DMS153 (cell line): ENCODE measurements around the gene CEPT1.

Experiments
- DNase-seq: peaks from one replicate; lab custom pipeline; 2025; lab: John Stamatoyannopoulos, UW

The CEPT1 gene

DNA sequence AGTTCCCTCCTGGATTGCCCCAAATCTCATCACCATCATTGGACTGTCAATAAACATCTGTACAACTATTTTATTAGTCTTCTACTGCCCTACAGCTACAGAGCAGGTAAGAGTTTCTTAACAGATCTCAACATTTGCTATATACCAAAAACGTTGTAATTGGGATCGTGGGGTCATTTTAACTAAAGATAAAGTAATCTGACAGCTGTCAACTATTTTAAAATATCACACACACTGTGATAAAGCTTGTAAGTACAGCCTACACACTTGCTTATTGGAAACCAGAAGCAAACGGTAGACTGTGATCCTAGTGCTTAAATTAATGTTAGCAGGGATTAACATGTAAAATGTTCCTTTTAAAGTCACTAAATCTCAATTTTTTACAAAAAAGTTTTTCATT lies 7.9 kb downstream of the CEPT1 start:
- DNase-seq = no peak

DNA sequence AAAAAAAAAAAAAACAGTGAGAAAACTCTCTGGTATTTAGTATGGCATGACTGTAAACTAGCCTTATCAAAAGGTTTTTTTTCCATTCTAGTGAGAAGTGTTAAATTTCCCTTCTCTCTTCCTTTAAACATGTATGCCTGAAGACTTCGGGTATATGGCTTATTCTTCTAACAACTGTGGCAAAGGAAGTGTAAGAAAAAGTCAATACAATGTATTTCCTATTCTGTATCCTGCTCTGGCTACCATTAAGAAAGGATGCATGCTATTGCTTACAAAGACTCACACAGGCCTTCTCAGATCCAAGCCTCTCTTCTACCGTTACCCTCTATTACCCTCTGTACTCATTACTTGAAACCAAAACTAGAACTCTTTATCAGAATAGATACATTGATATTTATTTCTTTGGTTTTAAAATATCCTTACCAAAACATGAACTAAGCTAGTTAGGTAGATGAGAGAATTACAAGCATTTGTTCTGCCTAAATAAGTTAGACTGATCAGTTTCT lies 8.4 kb downstream of the CEPT1 start:
- DNase-seq = no peak

DNA sequence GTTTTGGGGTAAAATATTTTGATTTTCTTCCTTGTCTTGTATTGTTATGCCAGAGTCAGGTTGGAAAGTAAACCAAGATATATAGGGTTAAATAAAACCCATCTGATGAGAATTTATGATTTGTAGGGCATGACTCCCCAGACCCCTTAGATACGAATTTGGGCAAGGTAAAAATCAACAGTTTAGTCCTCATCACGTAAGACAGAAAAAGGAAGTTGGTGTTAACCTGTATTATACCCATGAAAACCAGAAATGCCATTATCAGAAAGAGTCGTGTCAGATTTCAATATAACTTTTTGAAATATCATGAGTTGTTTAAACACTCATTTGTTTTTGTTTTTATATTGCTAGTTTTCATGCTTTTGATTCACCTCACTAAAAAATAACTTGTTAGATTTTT lies 11.8 kb downstream of the CEPT1 start:
- no peak for DNase-seq

DNA sequence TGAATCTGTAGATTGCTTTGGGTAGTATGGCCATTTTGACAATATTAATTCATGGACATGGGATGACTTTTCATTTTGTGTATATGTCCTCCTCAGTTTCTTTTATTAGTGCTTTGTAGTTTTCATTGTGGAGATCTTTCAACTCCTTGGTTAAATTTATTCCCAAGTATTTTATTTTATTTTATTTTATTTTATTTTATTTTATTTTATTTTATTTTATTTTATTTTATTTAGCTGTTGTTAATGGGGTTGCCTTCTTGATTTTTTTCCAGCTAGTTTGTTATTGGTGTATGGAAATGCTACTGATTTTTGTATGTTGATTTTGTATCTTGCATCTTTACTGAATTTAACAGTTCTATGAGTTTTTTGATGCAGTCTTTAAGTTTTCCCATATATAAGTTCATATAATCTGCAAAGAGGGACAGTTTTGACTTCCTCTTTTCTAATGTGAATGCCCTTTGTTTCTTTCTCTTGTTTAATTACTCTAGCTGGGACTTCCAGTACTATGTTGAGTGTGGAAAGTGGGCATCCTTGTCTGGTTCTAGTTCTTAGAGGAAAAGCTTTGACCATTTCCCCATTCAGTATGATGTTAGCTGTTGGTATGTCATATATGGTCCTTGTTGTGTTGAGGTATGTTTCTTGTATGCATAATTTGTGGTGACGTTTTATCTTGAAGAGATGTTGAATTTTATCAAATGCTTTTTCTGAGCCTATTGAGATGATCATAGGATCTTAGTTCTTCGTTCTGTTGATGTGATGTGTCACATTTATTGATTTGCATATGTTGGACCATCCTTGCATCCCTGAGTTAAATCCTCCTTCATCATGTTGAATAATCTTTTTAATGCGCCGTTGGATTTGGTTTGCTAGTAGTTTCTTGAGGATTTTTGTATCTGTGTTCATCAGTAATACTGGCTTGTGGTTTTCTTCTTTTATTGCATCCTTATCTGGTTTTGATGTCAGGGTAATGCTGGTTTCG lies 14.3 kb downstream of the CEPT1 start:
- DNase-seq = no peak

DNA sequence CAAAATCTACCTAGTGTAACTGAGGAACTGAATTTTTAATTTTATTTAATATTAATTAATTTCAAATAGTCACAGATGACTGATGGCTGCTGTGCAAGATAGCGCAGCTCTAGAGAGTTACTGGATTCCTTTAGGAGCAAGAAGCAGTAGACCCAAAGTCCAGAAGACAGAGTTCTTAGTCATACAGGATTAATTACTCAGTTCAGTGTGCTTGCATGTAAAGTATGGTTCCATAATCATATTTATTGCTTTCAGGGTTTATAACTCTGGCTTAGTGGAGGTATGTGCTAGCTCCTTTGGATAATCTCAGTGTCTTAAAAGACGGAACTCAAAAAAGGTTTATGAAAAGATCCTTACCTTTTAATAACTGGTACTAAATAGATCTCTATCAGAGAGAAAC lies 17.4 kb downstream of the CEPT1 start:
- DNase-seq = no peak

DNA sequence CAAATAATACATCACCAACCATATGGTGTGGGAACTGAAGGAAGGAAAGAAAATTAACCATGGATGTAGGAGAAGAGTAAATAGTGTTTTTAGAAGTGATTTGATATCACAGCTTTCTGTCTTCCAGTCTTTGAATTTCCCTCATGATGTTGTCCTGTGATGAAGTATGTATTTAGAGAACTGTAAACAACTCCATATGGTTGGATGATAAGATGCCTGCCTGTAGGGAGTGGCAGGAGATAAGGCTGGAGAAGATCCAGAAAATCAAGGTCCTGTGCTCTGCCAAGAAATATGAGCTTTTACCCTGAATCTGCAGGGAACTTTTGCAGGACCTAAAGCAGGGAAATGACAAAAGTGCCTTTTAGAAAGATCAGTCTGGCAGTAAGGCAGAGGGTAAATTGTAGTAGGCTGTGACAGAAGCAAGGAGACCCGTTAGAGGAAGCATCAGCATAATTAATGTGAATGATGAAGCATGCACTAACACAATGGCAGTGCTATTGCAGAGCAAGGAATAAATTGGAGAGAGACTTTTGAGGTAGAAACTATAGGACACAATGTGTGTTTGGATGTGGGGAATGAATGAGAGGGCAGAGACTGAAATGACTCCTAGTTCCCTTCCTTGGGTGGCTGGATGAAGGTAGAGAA lies 21.9 kb downstream of the CEPT1 start:
- DNase-seq = no peak

DNA sequence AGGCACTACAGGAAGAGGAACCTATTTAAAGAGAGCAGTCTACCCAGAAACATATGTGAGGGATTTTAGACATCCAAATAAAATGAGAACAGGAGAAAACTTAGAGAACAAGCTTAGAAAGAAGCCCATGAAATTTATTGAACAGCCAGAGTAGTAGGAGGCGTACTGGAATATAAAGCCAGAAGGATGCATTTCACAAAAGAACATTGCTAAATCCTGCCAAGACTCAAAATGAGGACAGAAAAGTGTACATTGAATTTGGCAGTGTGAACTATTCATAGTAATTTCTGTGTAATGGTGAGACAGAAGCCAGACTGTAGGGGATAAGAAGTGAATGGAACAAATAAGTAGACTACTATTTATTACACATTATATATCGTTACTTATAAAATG lies 22.5 kb downstream of the CEPT1 start:
- no peak for DNase-seq

DNA sequence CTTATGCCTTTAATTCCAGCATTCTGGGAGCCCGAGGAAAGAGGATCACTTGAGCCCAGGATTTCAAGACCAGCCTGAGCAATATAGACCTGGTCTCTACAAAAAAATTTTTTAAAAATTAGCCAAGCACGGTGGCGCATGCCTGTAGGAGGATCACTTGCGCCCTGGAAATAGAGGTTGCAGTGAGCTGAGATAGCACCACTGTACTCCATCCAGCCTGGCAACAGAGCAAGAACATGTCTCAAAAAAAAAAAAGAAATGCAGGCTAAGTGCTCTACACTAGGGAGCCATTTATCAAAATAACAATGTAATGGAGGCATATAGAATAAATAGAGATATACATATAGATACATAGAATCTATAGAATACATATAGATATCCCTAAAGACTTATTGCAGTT lies 23.3 kb downstream of the CEPT1 start:
- DNase-seq = no peak

DNA sequence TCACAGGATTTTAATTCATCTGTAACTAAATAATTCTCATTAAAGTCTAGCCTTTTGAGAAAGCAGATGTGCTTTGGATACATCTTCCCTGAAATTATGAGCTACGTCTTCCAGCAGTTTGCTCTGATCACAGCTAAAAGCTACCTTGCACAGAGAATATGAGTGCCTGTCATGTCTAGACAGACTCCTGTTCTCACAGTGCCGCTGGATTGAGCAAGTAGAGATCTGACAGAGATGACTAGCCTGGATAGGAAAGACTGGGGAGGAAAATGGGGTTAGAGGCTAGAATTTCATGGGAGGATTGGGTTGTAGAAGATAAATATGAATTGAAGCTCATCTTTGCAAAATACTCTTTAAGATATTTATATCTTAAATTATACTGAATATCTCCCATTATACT lies 24.1 kb downstream of the CEPT1 start:
- no peak for DNase-seq

DNA sequence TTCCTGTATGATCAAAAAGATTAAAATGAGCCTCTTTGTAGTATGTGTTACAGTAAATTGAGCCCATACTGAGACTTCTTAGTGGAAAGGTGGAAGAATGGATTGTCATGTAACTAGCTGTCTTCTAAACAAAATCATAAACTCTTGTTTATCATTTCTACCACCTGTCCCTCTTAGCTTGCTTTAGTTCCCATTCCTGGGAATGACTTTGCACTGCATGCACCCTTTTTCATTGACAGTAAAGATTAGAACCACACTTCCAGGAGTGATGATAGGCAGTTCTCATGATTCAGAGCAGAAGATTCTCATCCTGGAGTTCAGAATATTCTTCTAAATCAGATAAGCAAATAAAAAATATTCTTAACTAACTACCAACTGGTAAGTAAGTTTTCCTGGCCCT lies 32.4 kb downstream of the CEPT1 start:
- DNase-seq = no peak

DNA sequence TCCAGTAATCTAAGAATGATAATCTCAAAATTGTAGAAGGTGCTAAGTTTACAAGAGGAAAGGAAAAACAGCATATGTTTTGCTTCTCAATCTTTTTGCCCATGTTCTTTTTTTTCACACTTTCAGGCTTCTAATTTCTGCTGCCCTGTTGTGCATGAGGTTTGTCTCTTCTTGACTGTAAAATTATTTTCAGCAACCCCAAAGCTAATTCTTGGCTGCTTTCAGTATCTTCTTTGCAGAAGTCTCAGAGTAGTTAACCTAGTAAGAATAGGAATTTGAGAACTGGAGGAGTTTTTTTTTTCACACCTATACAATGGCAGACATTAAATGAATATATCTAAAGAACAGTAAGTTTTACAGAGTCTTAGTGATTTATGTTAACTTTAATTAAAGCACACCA lies 34.0 kb downstream of the CEPT1 start:
- DNase-seq = no peak

DNA sequence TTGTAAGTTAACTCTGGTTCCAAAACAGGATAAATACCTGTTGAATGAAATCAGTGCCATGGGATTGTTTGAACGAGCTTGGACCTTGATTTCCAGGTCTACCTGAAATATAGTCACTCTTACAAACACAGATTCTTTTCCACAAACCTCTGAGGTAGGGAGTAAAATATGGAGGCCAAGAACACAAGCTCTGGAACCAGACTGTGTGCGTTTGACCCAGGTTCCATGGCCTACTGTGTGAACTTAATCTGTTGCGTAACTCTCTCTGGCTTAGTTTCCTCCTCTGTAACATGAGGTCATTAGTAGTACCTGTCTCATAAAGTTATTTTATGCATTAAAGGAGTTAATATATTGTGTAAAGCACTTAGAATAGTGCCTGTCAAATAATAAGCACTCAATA lies 35.3 kb downstream of the CEPT1 start:
- DNase-seq = no peak

DNA sequence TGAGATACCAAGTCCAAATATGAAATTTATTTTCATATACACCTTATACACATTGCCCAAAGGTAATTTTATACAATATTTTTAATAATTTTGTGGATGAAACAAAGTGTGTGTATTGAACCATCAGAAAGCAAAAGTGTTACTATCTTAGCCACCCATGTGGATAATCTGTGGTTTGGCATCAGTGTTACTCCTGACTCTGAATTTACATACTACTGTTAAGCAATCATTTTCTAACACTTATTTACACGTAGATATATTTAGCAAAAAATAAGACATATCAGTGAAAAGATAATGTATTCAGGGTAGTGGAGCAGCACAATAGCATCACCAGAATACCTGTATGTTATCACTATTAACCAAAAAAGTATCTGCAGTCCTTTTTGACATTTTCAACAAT lies 36.7 kb downstream of the CEPT1 start:
- DNase-seq = no peak

DNA sequence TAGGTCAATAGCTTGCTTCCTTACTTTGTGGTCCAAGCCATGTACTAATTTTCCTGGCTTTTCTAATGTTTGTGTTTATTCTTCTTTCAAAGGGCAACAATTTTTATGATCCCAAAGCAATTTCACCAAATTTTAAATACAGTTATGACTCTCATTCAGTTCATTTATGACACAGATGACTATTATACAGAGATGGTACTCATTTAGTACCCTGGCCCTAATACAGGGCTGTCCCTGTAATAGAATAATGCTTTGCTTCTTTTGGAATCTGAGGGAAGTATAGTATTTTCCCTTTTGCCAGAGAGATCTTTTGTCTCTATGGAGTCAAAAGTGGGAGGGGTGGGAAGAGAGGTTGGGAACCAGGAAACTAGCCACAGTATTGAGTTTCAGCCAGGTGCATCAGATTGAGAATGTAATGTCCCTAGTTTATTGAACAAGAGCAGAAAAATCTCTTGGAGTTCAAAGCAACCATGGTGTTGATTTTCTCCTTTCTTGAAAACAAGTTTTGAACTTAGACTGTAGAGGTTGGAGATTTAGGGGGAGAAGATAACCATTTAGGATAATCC lies 40.0 kb downstream of the CEPT1 start:
- DNase-seq = peak; percentile 54

DNA sequence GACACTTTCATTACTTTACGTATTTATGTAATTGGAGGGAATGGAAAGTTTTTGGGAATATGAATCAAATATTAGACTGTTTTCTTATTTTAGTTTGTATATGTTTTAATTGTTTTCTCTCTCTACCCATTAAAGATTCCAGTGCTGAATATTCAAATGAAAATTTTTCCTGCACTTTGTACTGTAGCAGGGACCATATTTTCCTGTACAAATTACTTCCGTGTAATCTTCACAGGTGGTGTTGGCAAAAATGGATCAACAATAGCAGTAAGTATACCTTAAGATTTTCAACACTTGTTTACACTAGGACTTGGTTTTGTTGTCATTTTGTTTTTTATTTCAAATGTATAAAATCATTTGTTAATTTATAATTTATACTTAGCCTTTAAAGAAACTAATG lies 42.0 kb downstream of the CEPT1 start:
- DNase-seq = no peak

DNA sequence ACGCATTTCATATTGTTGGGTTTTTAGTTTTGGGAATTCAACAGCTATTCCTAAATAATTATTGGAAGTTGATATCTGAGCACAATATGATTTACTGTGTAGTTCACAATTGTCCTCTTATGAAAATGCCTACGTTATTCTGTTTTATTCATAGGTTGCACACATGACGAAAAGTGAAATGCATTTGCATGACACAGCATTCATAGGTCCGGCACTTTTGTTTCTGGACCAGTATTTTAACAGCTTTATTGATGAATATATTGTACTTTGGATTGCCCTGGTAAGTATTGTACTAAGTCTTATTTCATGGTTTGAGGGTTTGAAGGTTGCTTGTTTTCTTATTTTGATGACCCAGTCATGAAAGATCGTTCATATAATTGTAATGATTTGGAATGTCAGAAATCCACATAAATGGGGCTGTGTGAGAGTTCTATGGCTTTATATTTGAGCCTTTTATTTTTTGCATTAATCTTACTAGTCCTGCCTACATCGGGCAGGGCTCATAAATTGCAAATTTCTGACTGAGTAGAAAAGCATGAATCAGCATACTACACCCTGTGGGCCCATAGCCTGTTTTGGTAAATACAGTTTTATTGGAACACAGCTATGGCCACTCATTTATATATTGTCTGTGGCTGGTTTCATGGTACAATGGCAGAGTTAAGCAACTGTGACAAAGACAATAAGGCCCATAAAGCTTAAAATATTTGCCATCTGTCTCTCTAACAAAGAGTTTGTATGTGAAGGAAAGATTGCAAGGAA lies 43.5 kb downstream of the CEPT1 start:
- no peak for DNase-seq

DNA sequence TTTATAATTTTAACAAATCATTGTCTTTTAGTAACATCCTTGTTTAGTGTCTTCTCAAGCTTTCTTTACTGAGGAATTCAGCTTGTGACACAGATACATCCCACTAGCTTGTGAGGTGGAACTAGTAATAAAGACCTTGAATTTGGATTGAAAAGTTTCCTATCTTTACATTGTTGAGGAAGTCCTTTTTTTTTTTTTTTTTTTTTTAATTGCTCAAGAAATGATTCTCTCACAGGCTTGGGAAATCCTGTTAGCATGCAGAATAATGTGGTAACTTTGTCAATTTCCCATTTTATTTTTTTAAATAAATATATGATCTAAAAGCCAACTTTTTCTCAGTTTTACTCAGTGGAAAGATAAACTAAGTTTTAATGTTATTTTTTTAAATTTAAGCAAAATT lies 44.6 kb downstream of the CEPT1 start:
- no peak for DNase-seq

DNA sequence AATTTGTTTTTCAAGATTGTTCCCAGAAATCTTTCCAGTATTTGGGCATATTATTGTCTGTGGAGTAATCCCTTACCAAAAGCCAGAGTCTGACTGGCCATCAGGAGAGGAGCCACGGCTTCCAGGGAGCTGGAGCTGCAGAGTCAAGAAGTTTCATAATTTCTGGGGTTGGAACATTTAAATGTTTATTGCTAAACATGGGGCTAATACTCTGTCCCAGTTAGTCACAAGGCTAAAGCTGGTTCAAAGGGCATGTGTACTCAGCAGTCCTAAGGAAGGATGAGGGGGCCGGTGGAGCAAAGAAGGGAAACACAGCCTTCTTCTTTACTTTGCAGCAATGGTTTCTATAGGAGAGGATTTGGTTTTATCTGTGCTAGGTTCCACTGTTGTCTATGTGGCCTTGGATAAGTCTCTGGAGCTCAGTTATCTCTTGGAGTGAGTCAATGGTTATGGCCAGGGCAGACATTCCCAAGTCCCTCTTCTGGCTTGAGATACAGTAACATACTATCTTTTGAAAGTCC lies 51.0 kb downstream of the CEPT1 start:
- no peak for DNase-seq

DNA sequence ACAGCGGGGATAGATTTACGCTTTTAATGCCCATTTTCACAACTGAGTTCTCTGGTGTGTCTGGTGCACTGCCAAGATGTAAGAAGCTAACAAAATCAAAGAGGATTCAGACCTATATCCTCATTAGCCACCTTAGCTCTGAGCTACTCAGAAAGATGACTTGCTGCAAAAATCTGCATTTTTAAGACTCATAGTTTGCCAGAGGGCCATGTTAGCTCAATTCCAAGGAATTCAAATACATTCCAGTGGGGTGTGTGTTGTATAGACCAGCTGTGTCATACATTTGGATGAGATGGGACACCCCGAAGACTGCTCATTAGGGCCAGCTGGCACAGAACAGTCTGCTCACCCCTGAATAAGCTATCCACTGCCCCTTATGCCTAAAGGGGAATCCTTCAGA lies 51.5 kb downstream of the CEPT1 start:
- DNase-seq = no peak

DNA sequence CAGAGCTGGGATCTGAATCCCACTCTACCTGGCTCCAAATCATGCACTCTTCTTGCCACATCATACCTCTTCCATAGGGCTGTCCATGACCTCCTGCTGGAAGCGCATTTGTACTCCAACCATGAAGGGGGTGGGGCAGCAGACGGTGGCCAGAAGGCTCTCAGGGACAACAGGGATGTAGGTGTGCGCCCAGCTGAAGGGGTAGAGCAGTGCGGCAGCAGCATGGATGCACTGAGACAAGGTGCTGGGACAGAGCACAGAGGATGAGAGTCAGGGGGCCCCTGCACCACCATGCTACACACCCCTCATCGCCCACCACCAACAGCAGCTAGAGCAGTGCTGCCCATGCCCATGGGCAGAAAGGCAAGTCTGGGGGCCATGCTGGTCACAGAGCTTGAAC lies 52.1 kb downstream of the CEPT1 start:
- no peak for DNase-seq

DNA sequence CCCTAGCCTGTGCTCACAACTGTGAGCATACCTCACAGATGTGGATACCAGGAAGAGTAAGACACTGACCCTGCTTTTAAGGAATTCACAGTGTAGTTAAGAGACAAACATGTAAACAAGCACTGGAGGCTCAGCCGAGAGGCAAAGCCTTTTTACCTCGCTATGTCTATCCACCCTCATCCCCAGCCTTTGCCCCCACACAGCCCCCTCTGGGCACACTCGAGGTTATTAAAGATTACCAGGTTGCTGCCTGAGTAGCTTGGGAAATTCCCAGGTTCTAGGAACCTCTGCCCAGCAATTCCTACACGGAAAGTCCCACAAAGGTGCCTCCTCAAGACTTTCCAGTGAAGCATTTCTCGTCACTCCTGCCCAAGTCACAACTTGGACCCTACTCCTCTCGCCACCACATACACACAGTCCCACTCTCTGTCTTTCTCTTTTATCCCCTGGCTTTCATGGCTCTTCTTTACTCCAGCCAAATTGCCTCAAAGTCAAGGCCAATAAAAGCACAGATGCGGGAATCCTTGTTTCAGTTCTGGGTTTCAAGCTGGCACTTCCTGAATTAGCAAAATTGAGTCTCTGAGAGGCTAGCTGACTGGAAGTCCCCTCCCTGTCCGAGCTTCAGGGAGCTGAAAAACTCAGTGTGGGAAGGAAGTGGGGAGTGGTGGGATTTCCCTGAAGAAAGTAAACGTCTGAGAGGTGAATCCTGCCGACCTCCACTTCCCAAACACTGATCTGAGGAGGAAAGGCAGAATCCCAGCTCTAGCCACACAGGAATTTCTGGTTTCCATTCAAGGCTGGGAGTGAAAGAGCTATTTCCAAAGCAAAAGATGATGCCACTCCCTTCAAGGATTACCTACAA lies 52.9 kb downstream of the CEPT1 start:
- DNase-seq = no peak
